CD4-positive, alpha-beta T cell (primary cell): Measurements from ENCODE around the gene CPSF4. TPM values are rescaled to one million over a fixed set of nuclear protein-coding genes. Genes with fewer than 3 reads are reported as not detected.

ENCODE experiments used
- ATAC-seq: fragments of 200-7000 bp; cut with Tn5 transposase; one replicate; pipeline ENCODE4 v1.10.0; 2022; ENCODE audit warnings: mild to moderate bottlenecking; ENCODE audit not compliant: poor library complexity
- CTCF ChIA-PET: fragments of 350-600 bp; sonication (Branson Sonifier 250); formaldehyde crosslinking; loops from one replicate; lab custom pipeline; 2021; ENCODE audit warnings: antibody characterized with exemption, inconsistent platforms; lab: Charles Lee
- POLR2A ChIA-PET: fragments of 350-600 bp; sonication (Branson Sonifier 250); formaldehyde crosslinking; loops from one replicate; lab custom pipeline; 2021; ENCODE audit warnings: antibody characterized with exemption, inconsistent platforms; lab: Charles Lee
- DNase-seq, 14 experiments: peaks; one replicate each; pipeline ENCODE4 v3.0.0-alpha.2; 2013 to 2020; ENCODE audit warnings: mixed read lengths in 2 of 14
- H3K27ac ChIP-seq, 2 donors: one replicate each; pipeline versions ENCODE4 v1.5.1 to v1.7.0; 2013; ENCODE audit warnings: low read length in 2 of 2, low read depth in 1 of 2, mild to moderate bottlenecking in 1 of 2
- H3K27me3 ChIP-seq, 2 experiments: 1 replicate in 1 of 2; 2 replicates in 1 of 2; pipeline versions ENCODE4 v1.6.1 to v1.7.0; 2013; ENCODE audit warnings: low read length in 2 of 2, control low read depth in 1 of 2, mild to moderate bottlenecking in 1 of 2, moderate library complexity in 1 of 2; ENCODE audit not compliant: insufficient read depth in 2 of 2, control insufficient read depth in 1 of 2
- H3K36me3 ChIP-seq: one replicate; pipeline ENCODE4 v1.6.1; 2013; ENCODE audit warnings: low read length, control low read depth; ENCODE audit not compliant: insufficient read depth
- H3K4me1 ChIP-seq: one replicate; pipeline ENCODE4 v1.6.1; 2013; ENCODE audit warnings: low read length, control low read depth; ENCODE audit not compliant: insufficient read depth
- H3K4me3 ChIP-seq: one replicate; pipeline ENCODE4 v1.5.1; 2013; ENCODE audit warnings: mild to moderate bottlenecking, low read length, moderate library complexity
- H3K9me3 ChIP-seq, 2 experiments: 1 replicate in 1 of 2; 2 replicates in 1 of 2; pipeline versions ENCODE4 v1.6.1 to v1.7.0; 2013; ENCODE audit warnings: low read length in 2 of 2, mild to moderate bottlenecking in 2 of 2, control low read depth in 1 of 2, moderate library complexity in 1 of 2; ENCODE audit not compliant: control insufficient read depth in 1 of 2, insufficient read depth in 1 of 2
- H3K27ac Mint-ChIP-seq: one replicate; pipeline ENCODE4 v1.8.0; 2020; ENCODE audit warnings: mixed read lengths
- H3K27me3 Mint-ChIP-seq: one replicate; pipeline ENCODE4 v1.8.0; 2021; ENCODE audit warnings: mixed read lengths
- H3K36me3 Mint-ChIP-seq: one replicate; pipeline ENCODE4 v1.8.0; 2021; ENCODE audit warnings: low read depth, mixed read lengths
- H3K4me1 Mint-ChIP-seq: one replicate; pipeline ENCODE4 v1.8.0; 2021; ENCODE audit warnings: low read depth, mixed read lengths
- H3K4me3 Mint-ChIP-seq: one replicate; pipeline ENCODE4 v1.8.0; 2020; ENCODE audit warnings: mild to moderate bottlenecking, mixed read lengths
- H3K9me3 Mint-ChIP-seq: one replicate; pipeline ENCODE4 v1.8.0; 2020; ENCODE audit warnings: mixed read lengths
- intact Hi-C, 2 experiments: fragments of 100-400 bp; cut with DNase I in 1 of 2; cut with micrococcal nuclease in 1 of 2; formaldehyde crosslinking; loops; one replicate each; pipeline versions ENCODE4 v1.15.1 to v1.9.0; 2023 to 2025; cut with DNase I, micrococcal nuclease
- polyA plus RNA-seq, 2 donors: library from polyadenylated mRNA; unstranded; fragments of 120-200 nt; gene quantifications; one replicate each; pipeline ENCODE4 v1.2.1, GENCODE V29; 2013
- total RNA-seq, 174 experiments: library from RNA in 2 of 174; stranded (reverse) in 2 of 174; gene quantifications; one replicate each; pipeline ENCODE4 v1.2.3 and lab custom pipeline; 2021 to 2026
- TF ChIP-seq, protein P1 (sequence below): fragments of 200-600 bp; IDR thresholded peaks from one replicate; pipeline ENCODE4 v1.8.0; 2022; ENCODE audit warnings: antibody characterized with exemption, mild to moderate bottlenecking

Gene CPSF4
- total RNA-seq (10 to 100 TPM; 28.1 to 31.7 TPM), total RNA-seq (lab: John Stamatoyannopoulos, UW) (21.9 to 86.4 (median 41.8) reads per million in 172 experiments)
- polyA plus RNA-seq (2013, experiment 1 of 2) = 30.6 TPM
- polyA plus RNA-seq (2013, experiment 2 of 2) = 30.0 TPM

DNA sequence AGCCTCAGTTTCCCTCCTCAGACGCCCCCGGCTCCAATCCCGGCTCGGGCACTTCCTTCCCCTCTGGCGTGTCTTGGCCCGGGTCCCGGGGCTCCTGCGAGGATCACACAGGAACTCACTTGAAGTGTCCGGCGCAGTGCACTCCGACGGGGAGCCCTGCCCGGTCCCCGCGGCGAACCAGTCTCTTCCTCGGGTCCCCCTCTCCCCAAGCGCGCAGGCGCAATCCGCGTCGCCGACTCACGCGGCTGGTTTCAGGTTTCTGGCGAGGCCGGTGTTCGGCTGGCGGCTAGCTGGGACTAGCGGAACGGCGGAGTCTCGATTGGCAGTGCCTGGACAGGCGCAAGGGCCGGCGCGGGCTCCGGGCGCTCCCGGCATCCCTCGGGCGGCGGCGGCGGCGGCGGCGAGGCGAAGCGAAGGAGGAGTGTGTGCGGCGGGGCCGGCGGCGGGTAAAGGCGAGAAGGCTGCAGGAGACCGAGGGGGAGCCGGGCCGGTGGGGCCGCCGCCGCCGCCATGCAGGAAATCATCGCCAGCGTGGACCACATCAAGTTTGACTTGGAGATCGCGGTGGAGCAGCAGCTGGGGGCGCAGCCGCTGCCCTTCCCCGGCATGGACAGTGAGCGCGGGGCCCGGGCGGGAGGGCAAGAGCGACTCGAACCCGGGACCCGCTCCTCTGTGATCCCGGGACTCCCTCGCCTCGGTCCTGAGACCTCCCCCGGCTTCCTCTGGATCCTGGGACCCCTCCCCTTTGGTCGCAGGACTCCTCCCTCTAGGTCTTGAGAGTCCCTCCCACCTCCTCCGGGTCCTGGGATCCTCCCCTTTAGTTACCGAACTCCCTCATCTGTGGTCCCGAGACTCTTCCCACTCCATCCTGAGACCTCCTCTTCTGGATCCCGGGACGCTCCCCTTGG lies at the start of gene CPSF4, which contains the start of gene PTCD1:
CPSF4 (plus strand) TSS at position 371 of the 908 bp plus-strand sequence; CDS start at position 511, 140 bp downstream.
PTCD1 (minus strand) TSS at position 226 of the 908 bp plus-strand sequence. CDS start 3,556 bp downstream, outside the sequence.
- POLR2A ChIA-PET = interaction anchor here (0.6 to 2.8 kb wide), 8 partner anchors 10 to 1174 kb away, joined by 3 to 22 read pairs (median 4); partner anchors contain the start of genes BUD31, MOSPD3, PDAP1 and ZKSCAN5
- Histone ChIP-seq H3K36me3 (peaks cover 15% of the 10 kb centered on the region), H3K27ac (peak within 1 kb of the TSS; percentile 69 to 80), H3K4me1 (peaks cover 30% of the 10 kb centered on the region), H3K27me3 (no peaks in the 10 kb centered on the region), H3K4me3 (peak within 1 kb of the TSS; percentile 78), H3K9me3 (no peaks in the 10 kb centered on the region)
- ATAC-seq (peak; percentile 75), DNase-seq (peak; percentile 76 to 95 (median 86))
- intact Hi-C loops = loop anchor here (1.0 to 10.0 kb wide), 5 partner anchors 22 to 546 kb away; no protein-coding TSS in a partner anchor
- no peaks in the 10 kb centered on the region for H3K9me3 Mint-ChIP-seq
- CTCF ChIA-PET = no interaction called here
- H3K4me1 Mint-ChIP-seq = peaks cover 31% of the 10 kb centered on the region
- H3K27ac Mint-ChIP-seq = peak within 1 kb of the TSS; percentile 83
- no peaks in the 10 kb centered on the region for H3K27me3 Mint-ChIP-seq
- TF ChIP-seq, protein P1, sequence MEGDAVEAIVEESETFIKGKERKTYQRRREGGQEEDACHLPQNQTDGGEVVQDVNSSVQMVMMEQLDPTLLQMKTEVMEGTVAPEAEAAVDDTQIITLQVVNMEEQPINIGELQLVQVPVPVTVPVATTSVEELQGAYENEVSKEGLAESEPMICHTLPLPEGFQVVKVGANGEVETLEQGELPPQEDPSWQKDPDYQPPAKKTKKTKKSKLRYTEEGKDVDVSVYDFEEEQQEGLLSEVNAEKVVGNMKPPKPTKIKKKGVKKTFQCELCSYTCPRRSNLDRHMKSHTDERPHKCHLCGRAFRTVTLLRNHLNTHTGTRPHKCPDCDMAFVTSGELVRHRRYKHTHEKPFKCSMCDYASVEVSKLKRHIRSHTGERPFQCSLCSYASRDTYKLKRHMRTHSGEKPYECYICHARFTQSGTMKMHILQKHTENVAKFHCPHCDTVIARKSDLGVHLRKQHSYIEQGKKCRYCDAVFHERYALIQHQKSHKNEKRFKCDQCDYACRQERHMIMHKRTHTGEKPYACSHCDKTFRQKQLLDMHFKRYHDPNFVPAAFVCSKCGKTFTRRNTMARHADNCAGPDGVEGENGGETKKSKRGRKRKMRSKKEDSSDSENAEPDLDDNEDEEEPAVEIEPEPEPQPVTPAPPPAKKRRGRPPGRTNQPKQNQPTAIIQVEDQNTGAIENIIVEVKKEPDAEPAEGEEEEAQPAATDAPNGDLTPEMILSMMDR = no peak
- H3K36me3 Mint-ChIP-seq = peaks cover 23% of the 10 kb centered on the region
- peak within 1 kb of the TSS; percentile 99 for H3K4me3 Mint-ChIP-seq

DNA sequence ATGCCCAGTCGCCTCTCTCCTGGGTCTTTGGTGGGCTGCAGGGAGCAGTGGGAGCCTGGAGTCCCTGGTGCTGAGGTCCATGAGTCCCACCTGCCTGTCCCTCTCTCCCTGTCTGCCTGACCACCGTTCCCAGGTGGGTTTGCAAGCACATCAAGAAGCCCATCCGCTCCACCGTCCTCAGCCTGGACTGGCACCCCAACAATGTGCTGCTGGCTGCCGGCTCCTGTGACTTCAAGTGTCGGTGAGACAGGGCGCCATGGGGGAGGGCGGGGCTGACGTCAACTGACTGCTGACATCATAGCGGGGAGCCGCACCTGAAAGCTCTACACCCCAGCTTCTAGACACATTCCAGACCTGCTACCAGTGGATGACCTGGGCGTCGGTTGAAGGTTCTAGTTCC lies 49.0 kb upstream of the CPSF4 start:
- H3K27me3 Mint-ChIP-seq = no peaks in the 10 kb centered on the region
- no peak overlapping the region for H3K27ac Mint-ChIP-seq
- H3K9me3 ChIP-seq = no peaks in the 10 kb centered on the region
- TF ChIP-seq, protein P1 = no peak
- no peaks in the 10 kb centered on the region for H3K9me3 Mint-ChIP-seq
- peaks cover 47% of the 10 kb centered on the region for H3K4me1 ChIP-seq
- H3K36me3 Mint-ChIP-seq = peaks cover 84% of the 10 kb centered on the region
- no peak for DNase-seq
- H3K4me3 ChIP-seq = no peak overlapping the region
- peaks cover 91% of the 10 kb centered on the region for H3K36me3 ChIP-seq
- no peak for ATAC-seq
- no peaks in the 10 kb centered on the region for H3K27me3 ChIP-seq
- CTCF ChIA-PET = no interaction called here
- H3K4me3 Mint-ChIP-seq = no peak overlapping the region
- H3K4me1 Mint-ChIP-seq = peaks cover 28% of the 10 kb centered on the region
- no peak overlapping the region for H3K27ac ChIP-seq
- POLR2A ChIA-PET = interaction anchor here (0.7 to 8.7 kb wide), 4 partner anchors 9 to 19 kb away, joined by 4 to 105 read pairs (median 22); partner anchors contain the start of genes ARPC1B, BUD31 and PDAP1
- intact Hi-C loops = no loop called here

DNA sequence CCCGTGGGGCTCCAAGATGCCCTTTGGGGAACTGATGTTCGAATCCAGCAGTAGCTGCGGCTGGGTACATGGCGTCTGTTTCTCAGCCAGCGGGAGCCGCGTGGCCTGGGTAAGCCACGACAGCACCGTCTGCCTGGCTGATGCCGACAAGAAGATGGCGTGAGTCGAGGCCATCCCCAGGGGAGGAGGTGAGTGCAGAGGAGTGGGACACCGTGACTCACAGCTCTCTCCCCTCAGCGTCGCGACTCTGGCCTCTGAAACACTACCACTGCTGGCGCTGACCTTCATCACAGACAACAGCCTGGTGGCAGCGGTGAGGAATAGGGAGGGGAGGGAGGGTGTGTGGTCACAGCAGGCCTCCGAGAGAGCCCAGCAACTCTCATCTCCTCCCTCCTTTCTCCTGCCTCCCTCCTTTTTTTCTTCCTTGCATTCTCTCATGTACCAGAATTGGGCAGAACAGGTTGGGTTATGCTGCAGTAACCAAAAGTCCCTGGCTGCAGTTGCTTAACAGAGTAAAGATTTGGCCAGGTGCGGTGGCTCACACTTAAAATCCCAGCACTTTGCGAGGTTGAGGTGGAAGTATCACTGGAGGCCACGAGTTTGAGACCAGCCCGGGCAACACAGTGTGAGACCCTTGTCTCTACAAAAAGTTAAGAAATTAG lies 47.7 kb upstream of the CPSF4 start:
- Histone ChIP-seq H3K4me1 (peaks cover 35% of the 10 kb centered on the region), H3K4me3 (no peak overlapping the region), H3K36me3 (peaks cover 95% of the 10 kb centered on the region), H3K27ac (peak overlapping the region in 1 of 2 donors; percentile 17), H3K9me3 (no peaks in the 10 kb centered on the region), H3K27me3 (no peaks in the 10 kb centered on the region)
- no peaks in the 10 kb centered on the region for H3K27me3 Mint-ChIP-seq
- peak overlapping the region; percentile 94 for H3K27ac Mint-ChIP-seq
- ATAC-seq = no peak
- no peak for DNase-seq
- POLR2A ChIA-PET = interaction anchor here (1.4 to 8.7 kb wide), 3 partner anchors 10 to 17 kb away, joined by 6 to 105 read pairs (median 37); partner anchors contain the start of genes ARPC1B, BUD31 and PDAP1
- CTCF ChIA-PET = no interaction called here
- intact Hi-C loops = no loop called here
- H3K4me3 Mint-ChIP-seq = no peak overlapping the region
- H3K36me3 Mint-ChIP-seq = peaks cover 87% of the 10 kb centered on the region
- peaks cover 23% of the 10 kb centered on the region for H3K4me1 Mint-ChIP-seq
- H3K9me3 Mint-ChIP-seq = no peaks in the 10 kb centered on the region
- TF ChIP-seq, protein P1 = no peak
